Breast epithelium (tissue), 4 donors: ENCODE measurements around the gene CRYAB. TPM values are rescaled to one million over a fixed set of nuclear protein-coding genes. Genes with fewer than 3 reads are reported as not detected.

Source experiments
- DNase-seq, 2 donors: peaks; one replicate each; pipeline ENCODE4 v3.0.0-alpha.2; 2019; ENCODE audit warnings: low spot score in 2 of 2
- H3K27ac ChIP-seq, 2 donors: fragments of 200-600 bp; sonication (generic) in 1 of 2; one replicate each; pipeline ENCODE4 v1.5.1; 2016 to 2019; ENCODE audit warnings: mild to moderate bottlenecking in 1 of 2
- H3K27me3 ChIP-seq, 2 donors: fragments of 200-600 bp; sonication (generic) in 1 of 2; one replicate each; pipeline versions ENCODE4 v1.5.1 to v1.6.0; 2017 to 2019; ENCODE audit warnings: control low read depth in 1 of 2, mild to moderate bottlenecking in 1 of 2
- H3K36me3 ChIP-seq: fragments of 200-600 bp; one replicate; pipeline ENCODE4 v1.5.1; 2019
- H3K4me1 ChIP-seq, 2 donors: fragments of 200-600 bp; sonication (generic); one replicate each; pipeline ENCODE4 v1.5.1; 2016 to 2019; ENCODE audit warnings: control low read depth in 1 of 2
- H3K4me3 ChIP-seq, 3 donors: fragments of 200-600 bp; sonication (generic); 1 replicate in 2 of 3; 2 replicates in 1 of 3; pipeline ENCODE4 v1.5.1; 2016 to 2019; ENCODE audit warnings: mild to moderate bottlenecking in 3 of 3, moderate library complexity in 2 of 3
- H3K9me3 ChIP-seq, 2 donors: fragments of 200-600 bp; sonication (generic) in 1 of 2; one replicate each; pipeline ENCODE4 v1.5.1; 2016 to 2019; ENCODE audit warnings: control low read depth in 1 of 2
- CTCF ChIP-seq, 3 donors: fragments of 450-650 bp; IDR thresholded peaks; one replicate each; pipeline ENCODE4 v1.5.1; 2016 to 2017; ENCODE audit warnings: antibody characterized with exemption in 3 of 3, mild to moderate bottlenecking in 3 of 3, moderate library complexity in 3 of 3
- POLR2A ChIP-seq: fragments of 450-650 bp; IDR thresholded peaks from one replicate; pipeline ENCODE4 v1.6.1; 2016; ENCODE audit warnings: antibody characterized with exemption, mild to moderate bottlenecking, moderate library complexity
- POLR2AphosphoS5 ChIP-seq, 3 donors: sonication (generic); formaldehyde crosslinking; IDR thresholded peaks; one replicate each; pipeline ENCODE4 v1.6.1; 2017; ENCODE audit warnings: antibody characterized with exemption in 3 of 3
- intact Hi-C: fragments of 100-400 bp; cut with DNase I; formaldehyde crosslinking; loops from one replicate; pipeline ENCODE4 v1.15.1; 2023; ENCODE audit warnings: low total_unique reads
- total RNA-seq, 3 donors: library from RNA; depleted of rRNA; stranded (reverse); fragments of >200 nt; gene quantifications; one replicate each; pipeline ENCODE4 v1.1.0, GENCODE V29; 2016

The CRYAB gene
- total RNA-seq, 3 donors from 2014 or later = 132 to 299 (median 271) TPM

GRCh38 chr11:111870886-111871692, 40.5 kb downstream of the CRYAB start, which contains the start of gene ALG9:
TSS of gene ALG9 (minus strand) at chr11:111871581. CDS start at chr11:111871482, 99 bp downstream.
- Histone ChIP-seq H3K27me3 (no peaks in the 10 kb centered on the region), H3K4me1 (peaks cover 0 to 7% of the 10 kb centered on the region in 2 donors), H3K4me3 (peak within 1 kb of the TSS; percentile 95 to 97 (median 97)), H3K9me3 (no peaks in the 10 kb centered on the region), H3K36me3 (no peaks in the 10 kb centered on the region), H3K27ac (peak within 1 kb of the TSS; percentile 92 to 95)
- intact Hi-C loops = no loop called here
- TF ChIP-seq POLR2A (no peak), CTCF (IDR thresholded peaks at IDR 0.05) (peak; percentile 13 to 44 (median 33)), POLR2AphosphoS5 (IDR thresholded peaks at IDR 0.05) (peak; percentile 50 to 71 (median 71))
- DNase-seq = peak; percentile 47 to 77

GRCh38 chr11:111870522-111870885, 41.1 kb downstream of the CRYAB start:
- intact Hi-C loops = no loop called here
- peaks cover 0 to 7% of the 10 kb centered on the region in 2 donors for H3K4me1 ChIP-seq
- H3K27ac ChIP-seq = peak overlapping the region; percentile 92 to 95
- no peaks in the 10 kb centered on the region for H3K36me3 ChIP-seq
- no peak for DNase-seq
- H3K9me3 ChIP-seq = no peaks in the 10 kb centered on the region
- TF ChIP-seq CTCF (IDR thresholded peaks at IDR 0.05) = no peak
- no peak for TF ChIP-seq POLR2AphosphoS5 (IDR thresholded peaks at IDR 0.05)
- no peak for TF ChIP-seq POLR2A
- no peaks in the 10 kb centered on the region for H3K27me3 ChIP-seq
- H3K4me3 ChIP-seq = peak overlapping the region; percentile 95 to 97 (median 97)

DNA sequence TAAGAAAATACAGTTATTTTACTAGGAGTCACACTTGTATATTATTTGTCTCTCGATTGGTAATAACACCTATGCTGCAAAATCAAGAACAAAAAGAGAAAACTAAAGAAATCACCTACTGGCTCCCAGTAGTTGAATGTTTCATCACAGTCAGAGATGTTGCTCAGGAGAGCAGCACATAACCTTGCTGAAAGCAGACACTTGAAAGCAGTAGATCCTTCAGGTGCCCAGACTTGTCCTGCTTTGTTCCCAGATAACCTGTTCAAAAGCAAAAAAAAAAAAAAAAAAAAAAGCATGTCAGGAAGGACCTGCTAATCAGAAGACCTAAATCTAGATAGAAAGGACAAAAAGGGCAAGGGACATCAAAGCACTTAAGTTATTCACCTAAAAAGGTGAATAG, 41.5 kb downstream of the CRYAB start:
- H3K4me1 ChIP-seq = peaks cover 0 to 7% of the 10 kb centered on the region in 2 donors
- TF ChIP-seq CTCF (IDR thresholded peaks at IDR 0.05) (no peak), POLR2A (no peak), POLR2AphosphoS5 (IDR thresholded peaks at IDR 0.05) (no peak)

DNA sequence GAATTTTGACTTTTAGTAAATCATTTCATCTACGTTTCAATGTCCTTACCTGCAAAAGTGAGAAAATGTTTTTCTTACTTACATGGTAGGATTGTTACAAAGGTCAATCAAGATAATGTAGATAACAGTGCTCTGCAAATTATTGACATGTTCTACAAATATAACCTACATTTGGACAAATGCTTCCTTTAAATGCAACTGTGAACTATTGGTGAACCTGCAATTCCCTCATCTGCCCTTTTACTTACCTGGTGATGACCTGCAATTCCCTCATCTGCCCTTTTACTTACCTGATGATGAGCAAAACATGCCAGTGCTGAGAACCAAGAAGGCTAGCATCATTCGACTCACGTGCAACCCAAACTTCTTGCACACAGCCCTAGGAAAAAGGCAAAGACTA, 51.3 kb downstream of the CRYAB start:
- H3K27me3 ChIP-seq = no peaks in the 10 kb centered on the region
- H3K4me1 ChIP-seq = no peaks in the 10 kb centered on the region
- peaks cover 7% of the 10 kb centered on the region for H3K36me3 ChIP-seq
- no peak overlapping the region for H3K27ac ChIP-seq
- intact Hi-C loops = no loop called here
- H3K9me3 ChIP-seq = no peaks in the 10 kb centered on the region
- no peak for TF ChIP-seq POLR2A
- TF ChIP-seq CTCF (IDR thresholded peaks at IDR 0.05) = no peak
- TF ChIP-seq POLR2AphosphoS5 (IDR thresholded peaks at IDR 0.05) = no peak
- DNase-seq = no peak
- H3K4me3 ChIP-seq = no peak overlapping the region

More for the DNA sequence above, 41.5 kb downstream of the CRYAB start:
- no peaks in the 10 kb centered on the region for H3K36me3 ChIP-seq
- intact Hi-C loops = no loop called here
- no peaks in the 10 kb centered on the region for H3K27me3 ChIP-seq
- no peaks in the 10 kb centered on the region for H3K9me3 ChIP-seq
- H3K27ac ChIP-seq = no peak overlapping the region
- DNase-seq = no peak
- H3K4me3 ChIP-seq = peak overlapping the region in 1 of 3 donors; percentile 95

Other genes with a start within 250 kb of the CRYAB start
- gene PPP2R1B, start 145.4 kb downstream of the CRYAB start, total RNA-seq = 10 to 100 TPM; 32.0 to 35.3 (median 34.7) TPM
- 10 to 100 TPM; 31.8 to 46.2 (median 43.9) TPM for gene ALG9, start 40.2 kb downstream of the CRYAB start, total RNA-seq
- gene FDXACB1, start 32.6 kb downstream of the CRYAB start, total RNA-seq = 1 to 10 TPM; 1.6 to 3.7 (median 3.3) TPM
- 10 to 100 TPM; 29.6 to 35.1 (median 31.2) TPM for gene CFAP68, start 32.2 kb downstream of the CRYAB start, total RNA-seq
- 1 to 10 TPM in 2 of 3 donors, under 1 TPM in 1; 0.98 to 2.1 (median 1.2) TPM for gene HSPB2, start 964 bp upstream of the CRYAB start, total RNA-seq
- 10 to 100 TPM in 2 of 3 donors, 1 to 10 TPM in 1; 7.5 to 40.5 (median 19.0) TPM for gene C11orf52, start 7.1 kb upstream of the CRYAB start, total RNA-seq
- gene DIXDC1, start 25.6 kb upstream of the CRYAB start, total RNA-seq = 10 to 100 TPM; 38.9 to 53.9 (median 45.2) TPM
- gene DLAT, start 113.6 kb upstream of the CRYAB start, total RNA-seq = 10 to 100 TPM; 26.9 to 30.9 (median 27.5) TPM
- gene PIH1D2, start 162.2 kb upstream of the CRYAB start, total RNA-seq = 1 to 10 TPM; 1.3 to 5.4 (median 3.3) TPM
- 10 to 100 TPM; 13.1 to 16.1 (median 14.7) TPM for gene NKAPD1, start 162.5 kb upstream of the CRYAB start, total RNA-seq
- gene TIMM8B, start 175.0 kb upstream of the CRYAB start, total RNA-seq = 10 to 100 TPM; 31.9 to 48.8 (median 40.5) TPM
- 100 to 1,000 TPM; 108 to 122 (median 109) TPM for gene SDHD, start 175.1 kb upstream of the CRYAB start, total RNA-seq